SU-DHL-6 (cell line): ENCODE results near the gene PHF1.

ENCODE experiments used
- H2AFZ ChIP-seq: fragments of 200-600 bp; sonication (generic); 2 replicates; pipeline ENCODE4 v1.6.1; 2014; ENCODE audit warnings: low read depth, mild to moderate bottlenecking, moderate library complexity, mixed read lengths, antibody characterized with exemption, low read length; ENCODE audit not compliant: severe bottlenecking
- H3F3A ChIP-seq: fragments of 200-600 bp; shearing (Covaris generic); 2 replicates; pipeline ENCODE4 v1.6.0; 2016; ENCODE audit warnings: antibody characterized with exemption, mild to moderate bottlenecking; ENCODE audit not compliant: insufficient read depth
- H3K27ac ChIP-seq: fragments of 200-600 bp; sonication (generic); 2 replicates; pipeline ENCODE4 v1.5.1; 2016; ENCODE audit warnings: low read depth, mild to moderate bottlenecking, low read length, moderate library complexity, mixed read lengths
- H3K27me3 ChIP-seq: fragments of 200-600 bp; sonication (generic), shearing (Covaris generic); 2 replicates; pipeline ENCODE4 v1.6.0; 2014; ENCODE audit warnings: mild to moderate bottlenecking, low read length
- H3K36me3 ChIP-seq: fragments of 200-600 bp; sonication (generic); 2 replicates; pipeline ENCODE4 v1.6.1; 2014; ENCODE audit warnings: mild to moderate bottlenecking, low read length, mixed read lengths
- H3K4me2 ChIP-seq: fragments of 300-600, 200-600 bp; shearing (Covaris generic), sonication (generic); 2 replicates; pipeline ENCODE4 v1.6.0; 2014; ENCODE audit warnings: low read length, low read depth, mild to moderate bottlenecking; ENCODE audit not compliant: poor library complexity, severe bottlenecking
- H3K4me3 ChIP-seq: fragments of 200-600 bp; sonication (generic); 2 replicates; pipeline ENCODE4 v1.5.1; 2014; ENCODE audit warnings: antibody characterized with exemption, low read length, mild to moderate bottlenecking, mixed read lengths; ENCODE audit not compliant: insufficient read depth, poor library complexity, severe bottlenecking
- H3K79me2 ChIP-seq: fragments of 200-600 bp; sonication (generic); 2 replicates; pipeline ENCODE4 v1.6.1; 2014; ENCODE audit warnings: mild to moderate bottlenecking, low read length, moderate library complexity; ENCODE audit not compliant: insufficient read depth
- H3K9ac ChIP-seq: fragments of 200-600 bp; sonication (generic); 2 replicates; pipeline ENCODE4 v1.7.0; 2014; ENCODE audit warnings: mild to moderate bottlenecking, low read length
- H3K9me2 ChIP-seq: fragments of 200-600 bp; sonication (generic); replicated peaks from 2 replicates; pipeline ENCODE4 v1.6.1; 2014; ENCODE audit warnings: low read length; ENCODE audit not compliant: insufficient read depth
- H3K9me3 ChIP-seq: fragments of 200-600 bp; sonication (generic); 2 replicates; pipeline ENCODE4 v1.6.1; 2014; ENCODE audit warnings: low read length, mixed read lengths; ENCODE audit not compliant: insufficient read depth
- H4K20me1 ChIP-seq: fragments of 200-600 bp; sonication (generic); 2 replicates; pipeline ENCODE4 v1.6.1; 2014; ENCODE audit warnings: low read depth, mild to moderate bottlenecking, antibody characterized with exemption, low read length, moderate library complexity, mixed read lengths
- EZH2phosphoT487 ChIP-seq: fragments of 200-600 bp; sonication (generic), shearing (Covaris generic); conservative IDR thresholded peaks from 2 replicates; pipeline ENCODE4 v1.6.1; 2018; ENCODE audit warnings: mild to moderate bottlenecking, antibody characterized with exemption, low read length, moderate library complexity, mixed read lengths
- TF ChIP-seq, protein P1 (sequence below): fragments of 200-600 bp; sonication (generic); IDR thresholded peaks from one replicate; pipeline ENCODE4 v1.5.1; 2017; ENCODE audit warnings: antibody characterized with exemption, mild to moderate bottlenecking, low read length, moderate library complexity; ENCODE audit not compliant: insufficient read depth, poor library complexity, severe bottlenecking

PHF1 gene

DNA sequence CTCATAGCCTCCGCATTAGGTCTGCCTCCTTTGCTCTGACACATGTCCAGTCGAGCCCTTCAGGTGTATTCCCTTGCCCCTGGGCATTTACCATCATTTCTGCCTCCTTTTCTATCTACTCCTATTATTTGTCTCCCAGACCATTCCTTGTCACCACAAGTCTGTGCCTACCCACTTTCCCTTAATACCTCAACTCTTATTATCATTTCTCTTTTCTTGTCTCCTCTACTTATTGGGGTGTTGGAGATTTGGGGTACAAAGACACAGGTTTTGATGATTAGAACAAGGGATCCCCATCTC, 10.5 kb downstream of the PHF1 start:
- H3F3A ChIP-seq = peaks cover 9% of the 10 kb centered on the region; the same call in 1 of the 2 replicates
- H2AFZ ChIP-seq = no peak overlapping the region
- no peaks in the 10 kb centered on the region for H3K36me3 ChIP-seq
- no peak overlapping the region for H3K9ac ChIP-seq
- H4K20me1 ChIP-seq = no peaks in the 10 kb centered on the region
- peaks cover 15% of the 10 kb centered on the region for H3K79me2 ChIP-seq
- H3K9me3 ChIP-seq = no peaks in the 10 kb centered on the region
- H3K9me2 ChIP-seq = no peaks in the 10 kb centered on the region
- TF ChIP-seq, protein P1, sequence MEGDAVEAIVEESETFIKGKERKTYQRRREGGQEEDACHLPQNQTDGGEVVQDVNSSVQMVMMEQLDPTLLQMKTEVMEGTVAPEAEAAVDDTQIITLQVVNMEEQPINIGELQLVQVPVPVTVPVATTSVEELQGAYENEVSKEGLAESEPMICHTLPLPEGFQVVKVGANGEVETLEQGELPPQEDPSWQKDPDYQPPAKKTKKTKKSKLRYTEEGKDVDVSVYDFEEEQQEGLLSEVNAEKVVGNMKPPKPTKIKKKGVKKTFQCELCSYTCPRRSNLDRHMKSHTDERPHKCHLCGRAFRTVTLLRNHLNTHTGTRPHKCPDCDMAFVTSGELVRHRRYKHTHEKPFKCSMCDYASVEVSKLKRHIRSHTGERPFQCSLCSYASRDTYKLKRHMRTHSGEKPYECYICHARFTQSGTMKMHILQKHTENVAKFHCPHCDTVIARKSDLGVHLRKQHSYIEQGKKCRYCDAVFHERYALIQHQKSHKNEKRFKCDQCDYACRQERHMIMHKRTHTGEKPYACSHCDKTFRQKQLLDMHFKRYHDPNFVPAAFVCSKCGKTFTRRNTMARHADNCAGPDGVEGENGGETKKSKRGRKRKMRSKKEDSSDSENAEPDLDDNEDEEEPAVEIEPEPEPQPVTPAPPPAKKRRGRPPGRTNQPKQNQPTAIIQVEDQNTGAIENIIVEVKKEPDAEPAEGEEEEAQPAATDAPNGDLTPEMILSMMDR = no peak
- no peak for TF ChIP-seq EZH2phosphoT487
- peaks cover 6% of the 10 kb centered on the region; the same call in 1 of the 2 replicates for H3K27me3 ChIP-seq
- no peak overlapping the region for H3K4me3 ChIP-seq
- no peak overlapping the region for H3K27ac ChIP-seq
- no peak overlapping the region for H3K4me2 ChIP-seq

DNA sequence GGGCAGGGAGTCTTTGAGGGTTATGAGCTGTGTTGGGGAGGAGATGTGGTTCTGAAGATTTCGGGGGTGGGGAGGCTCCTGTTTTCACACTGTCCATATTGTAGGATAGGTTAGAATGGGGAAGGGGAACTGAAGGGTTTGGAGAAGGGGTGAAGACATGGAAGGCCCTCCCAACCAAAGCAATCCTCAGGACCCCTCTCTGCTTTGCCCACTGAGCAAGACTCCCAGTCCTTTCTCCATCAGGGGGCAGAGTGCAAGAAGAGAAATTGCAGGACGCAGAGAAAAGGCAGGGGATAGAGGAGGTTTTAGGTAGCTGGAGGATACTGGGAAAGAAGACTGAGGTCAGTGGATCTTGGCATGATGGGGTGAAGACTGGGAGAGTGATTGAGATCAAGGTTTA, 13.0 kb downstream of the PHF1 start:
- no peak for TF ChIP-seq EZH2phosphoT487
- no peaks in the 10 kb centered on the region for H3K79me2 ChIP-seq
- no peaks in the 10 kb centered on the region for H3K36me3 ChIP-seq
- peaks cover 13% of the 10 kb centered on the region for H3F3A ChIP-seq
- no peak overlapping the region for H3K4me3 ChIP-seq
- H3K9me2 ChIP-seq = no peaks in the 10 kb centered on the region
- H2AFZ ChIP-seq = no peak overlapping the region
- H3K9me3 ChIP-seq = no peaks in the 10 kb centered on the region
- H3K4me2 ChIP-seq = no peak overlapping the region
- H3K27ac ChIP-seq = no peak overlapping the region
- no peaks in the 10 kb centered on the region for H4K20me1 ChIP-seq
- H3K9ac ChIP-seq = no peak overlapping the region
- peaks cover 6% of the 10 kb centered on the region; the same call in 1 of the 2 replicates for H3K27me3 ChIP-seq

DNA sequence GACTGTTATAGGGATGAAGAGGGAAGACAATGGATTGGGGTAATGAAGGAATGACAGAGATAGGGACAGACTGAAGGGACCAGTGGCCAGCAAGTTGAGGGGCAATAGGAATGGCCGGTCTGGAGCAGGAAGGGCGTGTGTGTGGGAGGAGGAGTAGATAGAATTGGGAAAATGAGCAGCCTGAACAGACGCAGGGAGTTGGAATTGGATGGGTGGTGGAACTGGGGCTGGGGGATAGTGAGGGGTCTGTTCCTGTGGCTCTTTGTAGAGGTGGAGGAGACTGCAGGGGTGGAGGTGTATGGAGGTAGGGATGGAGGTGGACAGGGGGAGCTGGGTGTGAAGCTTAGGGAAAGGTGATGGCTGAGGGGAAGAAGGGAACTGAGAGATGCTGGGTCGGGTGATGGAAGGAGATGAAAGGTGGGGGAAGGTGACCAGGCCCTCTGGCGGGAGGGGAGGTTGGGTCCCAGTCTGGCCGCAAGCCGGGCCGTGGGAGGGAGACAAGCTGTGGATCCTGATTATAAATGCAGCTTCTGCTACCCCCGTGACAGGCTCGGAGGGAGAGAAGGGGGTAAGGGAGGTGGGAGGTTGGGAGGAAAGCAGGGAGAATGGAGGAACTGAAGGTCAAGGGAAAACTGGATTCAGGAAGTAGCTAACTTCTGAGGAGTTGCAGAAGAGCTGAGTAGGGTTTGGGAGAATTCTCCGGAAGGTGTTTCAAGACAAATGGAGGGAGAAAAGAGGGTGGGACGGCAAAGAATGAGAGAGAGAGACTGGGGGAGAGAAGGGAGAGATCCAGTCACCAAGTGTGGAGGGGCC, 14.2 kb downstream of the PHF1 start:
- peak overlapping the region; percentile 35 for H2AFZ ChIP-seq

More for the DNA sequence above, 14.2 kb downstream of the PHF1 start:
- peaks cover 26% of the 10 kb centered on the region for H3F3A ChIP-seq
- H3K9me2 ChIP-seq = no peaks in the 10 kb centered on the region
- TF ChIP-seq EZH2phosphoT487 = no peak
- TF ChIP-seq, protein P1 = no peak
- no peaks in the 10 kb centered on the region for H4K20me1 ChIP-seq
- peak overlapping the region; percentile 65 for H3K9ac ChIP-seq
- peak overlapping the region; percentile 72 for H3K4me2 ChIP-seq
- peaks cover 6% of the 10 kb centered on the region; the same call in 1 of the 2 replicates for H3K27me3 ChIP-seq
- peak overlapping the region; percentile 2; the same call in 1 of the 2 replicates for H3K27ac ChIP-seq
- H3K79me2 ChIP-seq = no peaks in the 10 kb centered on the region
- H3K4me3 ChIP-seq = peak overlapping the region; percentile 58
- H3K9me3 ChIP-seq = no peaks in the 10 kb centered on the region
- no peaks in the 10 kb centered on the region for H3K36me3 ChIP-seq
